HepG2 (cell line): ENCODE data around the gene SPTBN4. TPM values are rescaled to one million over a fixed set of nuclear protein-coding genes. Genes with fewer than 3 reads are reported as not detected.

ENCODE experiments used
- ARNTL ChIP-seq: sonication (generic); formaldehyde crosslinking; IDR thresholded peaks from 2 replicates; pipeline ENCODE4 v1.4.0; 2020; ENCODE audit warnings: mild to moderate bottlenecking, missing genetic modification reagents
- CAMTA2 ChIP-seq: sonication (generic); formaldehyde crosslinking; IDR thresholded peaks from 2 replicates; pipeline ENCODE4 v1.4.0; 2020; ENCODE audit warnings: mild to moderate bottlenecking, missing genetic modification reagents, borderline replicate concordance
- DNMT1 ChIP-seq: sonication (generic); formaldehyde crosslinking; IDR thresholded peaks from 2 replicates; pipeline ENCODE4 v1.5.1; 2020; ENCODE audit warnings: mild to moderate bottlenecking, missing genetic modification reagents
- EZH2 ChIP-seq: conservative IDR thresholded peaks from 2 replicates; pipeline ENCODE4 v1.6.1; 2012; ENCODE audit warnings: mild to moderate bottlenecking, low read depth, low read length, moderate library complexity
- KDM1A ChIP-seq: IDR thresholded peaks from 2 replicates; pipeline ENCODE4 v1.6.1; 2016; ENCODE audit warnings: missing compliant biosample characterization
- KDM4B ChIP-seq: sonication (generic); formaldehyde crosslinking; IDR thresholded peaks from 2 replicates; pipeline ENCODE4 v1.4.0; 2020; ENCODE audit warnings: missing genetic modification reagents
- KLF6 ChIP-seq: IDR thresholded peaks from 2 replicates; pipeline ENCODE4 v1.8.0; 2016; ENCODE audit warnings: missing biosample characterization, missing genetic modification reagents
- NFKBIZ ChIP-seq: IDR thresholded peaks from 2 replicates; pipeline ENCODE4 v1.6.1; 2018; ENCODE audit warnings: missing genetic modification reagents, missing compliant biosample characterization
- NFYC ChIP-seq: IDR thresholded peaks from 2 replicates; pipeline ENCODE4 v1.6.1; 2016; ENCODE audit warnings: missing genetic modification reagents, missing compliant biosample characterization
- RFX1 ChIP-seq: fragments of 450-650 bp; IDR thresholded peaks from 2 replicates; pipeline ENCODE4 v1.6.1; 2017
- RFXAP ChIP-seq: sonication (generic); formaldehyde crosslinking; IDR thresholded peaks from 2 replicates; pipeline ENCODE4 v1.4.0; 2020; ENCODE audit warnings: missing genetic modification reagents, borderline replicate concordance
- SOX6 ChIP-seq, 2 experiments: fragments of 450-650 bp in 1 of 2; sonication (generic) in 1 of 2; formaldehyde crosslinking in 1 of 2; IDR thresholded peaks; 2 replicates each; pipeline versions ENCODE4 v1.4.0 to v1.6.1; 2017 to 2020; ENCODE audit warnings: antibody characterized with exemption in 1 of 2, mild to moderate bottlenecking in 1 of 2, missing genetic modification reagents in 1 of 2
- TGIF2 ChIP-seq: IDR thresholded peaks from 2 replicates; pipeline ENCODE4 v1.6.1; 2016; ENCODE audit warnings: control low read depth, missing compliant biosample characterization
- TSC22D2 ChIP-seq: sonication (generic); formaldehyde crosslinking; IDR thresholded peaks from 2 replicates; pipeline ENCODE4 v1.5.1; 2020; ENCODE audit warnings: missing genetic modification reagents, mild to moderate bottlenecking, borderline replicate concordance
- UBTF ChIP-seq: sonication (generic); formaldehyde crosslinking; IDR thresholded peaks from 2 replicates; pipeline ENCODE4 v1.4.0; 2020; ENCODE audit warnings: mild to moderate bottlenecking, missing genetic modification reagents
- ZNF605 ChIP-seq: sonication (generic); formaldehyde crosslinking; IDR thresholded peaks from 2 replicates; pipeline ENCODE4 v1.8.0; 2022; ENCODE audit warnings: mild to moderate bottlenecking, missing genetic modification reagents
- ZNF687 ChIP-seq: sonication (generic); formaldehyde crosslinking; IDR thresholded peaks from 2 replicates; pipeline ENCODE4 v1.5.1; 2020; ENCODE audit warnings: mild to moderate bottlenecking, missing genetic modification reagents, moderate library complexity
- ZNF772 ChIP-seq: sonication (generic); formaldehyde crosslinking; IDR thresholded peaks from 2 replicates; pipeline ENCODE4 v1.5.0; 2020; ENCODE audit warnings: mild to moderate bottlenecking, missing genetic modification reagents
- ZNF83 ChIP-seq: sonication (generic); formaldehyde crosslinking; IDR thresholded peaks from 2 replicates; pipeline ENCODE4 v1.4.0; 2020; ENCODE audit warnings: missing genetic modification reagents, mild to moderate bottlenecking, borderline replicate concordance
- polyA plus RNA-seq, 8 experiments: library from polyadenylated mRNA; depleted of rRNA in 3 of 8; stranded (reverse) in 7 of 8; unstranded in 1 of 8; fragments of >200 nt; fragmentation: Illumina TruSeq in 4 of 8; extraction: Trizol in 4 of 8; gene quantifications; 2 replicates each; pipeline versions ENCODE4 v1.2.1 to v1.2.3, GENCODE V29; 2011 to 2016; ENCODE audit warnings: low read depth in 4 of 8, missing spikeins in 1 of 8, mixed read lengths in 1 of 8; ENCODE audit not compliant: insufficient read depth in 1 of 8
- total RNA-seq, 5 experiments: library from RNA; depleted of rRNA; stranded (reverse); fragments of >200 nt; fragmentation: Illumina TruSeq; extraction: Trizol; gene quantifications; 2 replicates each; pipeline ENCODE4 v1.2.3, GENCODE V29; 2016; ENCODE audit warnings: low read depth in 1 of 5
- TF ChIP-seq, protein P1 (sequence below): sonication (generic); formaldehyde crosslinking; IDR thresholded peaks from 2 replicates; pipeline ENCODE4 v1.4.0; 2020; ENCODE audit warnings: missing genetic modification reagents, borderline replicate concordance
- TF ChIP-seq, protein P2 (sequence below): IDR thresholded peaks from 2 replicates; pipeline ENCODE4 v1.6.1; 2016; ENCODE audit warnings: low read depth, borderline replicate concordance
- TF ChIP-seq, protein P3 (sequence below): sonication (generic); formaldehyde crosslinking; IDR thresholded peaks from 2 replicates; pipeline ENCODE4 v1.9.0; 2021; ENCODE audit warnings: missing genetic modification reagents, mild to moderate bottlenecking, borderline replicate concordance

The SPTBN4 gene
- total and polyA plus RNA-seq, 2 of the 13 experiments (the other 11 are each of a cell fraction or from before 2014, with no cell fraction given), result 0.11 TPM

DNA sequence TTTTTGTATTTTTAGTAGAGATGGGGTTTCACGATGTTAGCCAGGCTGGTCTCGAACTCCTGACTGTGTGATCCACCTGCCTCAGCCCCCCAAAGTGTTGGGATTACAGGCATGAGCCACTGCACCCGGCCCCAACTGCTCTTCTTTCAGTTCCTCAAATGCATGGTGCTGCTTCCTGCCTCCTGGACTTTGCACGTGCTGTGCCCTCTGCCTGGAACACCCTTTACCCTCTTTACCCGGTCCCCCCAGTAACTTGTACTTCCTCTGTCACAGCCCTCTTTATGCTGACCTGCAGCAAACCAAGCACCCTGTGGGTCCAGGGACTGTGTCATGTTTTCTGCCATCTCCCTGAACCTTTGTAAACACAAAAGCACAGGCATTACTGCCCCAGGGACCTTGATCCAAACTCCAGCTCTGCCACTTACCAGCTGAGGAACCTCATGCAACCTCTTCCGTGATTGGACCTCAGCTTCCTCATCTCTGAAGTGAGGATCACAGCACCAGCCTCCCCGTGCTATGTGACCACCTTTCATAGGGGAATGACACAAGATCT is 5.1 kb upstream of the SPTBN4 start (continued):
- TF ChIP-seq, protein P1, sequence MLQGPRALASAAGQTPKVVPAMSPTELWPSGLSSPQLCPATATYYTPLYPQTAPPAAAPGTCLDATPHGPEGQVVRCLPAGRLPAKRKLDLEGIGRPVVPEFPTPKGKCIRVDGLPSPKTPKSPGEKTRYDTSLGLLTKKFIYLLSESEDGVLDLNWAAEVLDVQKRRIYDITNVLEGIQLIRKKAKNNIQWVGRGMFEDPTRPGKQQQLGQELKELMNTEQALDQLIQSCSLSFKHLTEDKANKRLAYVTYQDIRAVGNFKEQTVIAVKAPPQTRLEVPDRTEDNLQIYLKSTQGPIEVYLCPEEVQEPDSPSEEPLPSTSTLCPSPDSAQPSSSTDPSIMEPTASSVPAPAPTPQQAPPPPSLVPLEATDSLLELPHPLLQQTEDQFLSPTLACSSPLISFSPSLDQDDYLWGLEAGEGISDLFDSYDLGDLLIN (CRISPR knock-in tag), result no peak
- no peak for TF ChIP-seq CAMTA2 (CRISPR knock-in tag)
- TF ChIP-seq ZNF83, result no peak
- TF ChIP-seq, protein P2, sequence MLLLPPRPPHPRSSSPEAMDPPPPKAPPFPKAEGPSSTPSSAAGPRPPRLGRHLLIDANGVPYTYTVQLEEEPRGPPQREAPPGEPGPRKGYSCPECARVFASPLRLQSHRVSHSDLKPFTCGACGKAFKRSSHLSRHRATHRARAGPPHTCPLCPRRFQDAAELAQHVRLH (CRISPR knock-in tag), result no peak
- TF ChIP-seq TGIF2 (CRISPR knock-in tag), result no peak
- no peak for TF ChIP-seq NFKBIZ
- peak; percentile 34; the same call in 1 of the 2 replicates for TF ChIP-seq RFXAP
- TF ChIP-seq TSC22D2 (CRISPR knock-in tag), result no peak
- TF ChIP-seq, protein P3, sequence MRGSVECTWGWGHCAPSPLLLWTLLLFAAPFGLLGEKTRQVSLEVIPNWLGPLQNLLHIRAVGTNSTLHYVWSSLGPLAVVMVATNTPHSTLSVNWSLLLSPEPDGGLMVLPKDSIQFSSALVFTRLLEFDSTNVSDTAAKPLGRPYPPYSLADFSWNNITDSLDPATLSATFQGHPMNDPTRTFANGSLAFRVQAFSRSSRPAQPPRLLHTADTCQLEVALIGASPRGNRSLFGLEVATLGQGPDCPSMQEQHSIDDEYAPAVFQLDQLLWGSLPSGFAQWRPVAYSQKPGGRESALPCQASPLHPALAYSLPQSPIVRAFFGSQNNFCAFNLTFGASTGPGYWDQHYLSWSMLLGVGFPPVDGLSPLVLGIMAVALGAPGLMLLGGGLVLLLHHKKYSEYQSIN (CRISPR knock-in tag), result no peak
- no peak for TF ChIP-seq SOX6 (IDR thresholded peaks at IDR 0.05)
- peak; percentile 48 for TF ChIP-seq SOX6 (CRISPR knock-in tag; IDR thresholded peaks at IDR 0.05)
- peak; percentile 47; the same call in 1 of the 2 replicates for TF ChIP-seq UBTF (CRISPR knock-in tag)
- 0 out of 2 replicates have a peak, but pooled peaks have one; percentile 25 for TF ChIP-seq ZNF605 (CRISPR knock-in tag)
- no peak for TF ChIP-seq DNMT1 (CRISPR knock-in tag)
- TF ChIP-seq KDM1A (CRISPR knock-in tag), result no peak
- TF ChIP-seq ZNF772, result peak; percentile 67; the same call in 1 of the 2 replicates
- 0 out of 2 replicates have a peak, but pooled peaks have one; percentile 18 for TF ChIP-seq NFYC (CRISPR knock-in tag)
- no peak for TF ChIP-seq EZH2
- TF ChIP-seq ARNTL, result peak; percentile 84; the same call in 1 of the 2 replicates
- TF ChIP-seq ZNF687 (CRISPR knock-in tag), result peak; percentile 74
- TF ChIP-seq RFX1, result no peak
- no peak for TF ChIP-seq KDM4B (CRISPR knock-in tag)
- TF ChIP-seq KLF6, result no peak
